Smooth muscle cell (in vitro differentiated cells): ENCODE measurements around the gene PTPRT. TPM values are rescaled to one million over a fixed set of nuclear protein-coding genes. Genes with fewer than 3 reads are reported as not detected.

ENCODE experiments used
- DNase-seq: peaks from one replicate; lab custom pipeline; 2025; ENCODE audit not compliant: unreplicated experiment; lab: John Stamatoyannopoulos, UW
- H2AFZ ChIP-seq: fragments of 200-600 bp; sonication (generic); 2 replicates; pipeline ENCODE4 v1.6.0; 2016; ENCODE audit warnings: antibody characterized with exemption, low read depth, mild to moderate bottlenecking
- H3F3A ChIP-seq: fragments of 200-600 bp; sonication (generic); 2 replicates; pipeline ENCODE4 v1.6.0; 2017; ENCODE audit warnings: antibody characterized with exemption, low read depth
- H3K27ac ChIP-seq: fragments of 200-600 bp; sonication (generic); 2 replicates; pipeline ENCODE4 v1.5.1; 2016; ENCODE audit warnings: low read depth, mild to moderate bottlenecking
- H3K27me3 ChIP-seq: fragments of 200-600 bp; sonication (generic); 2 replicates; pipeline ENCODE4 v1.6.1; 2016; ENCODE audit warnings: low read depth, mild to moderate bottlenecking
- H3K36me3 ChIP-seq: fragments of 200-600 bp; sonication (generic); 2 replicates; pipeline ENCODE4 v1.5.1; 2016; ENCODE audit warnings: low read depth
- H3K4me1 ChIP-seq: fragments of 200-600 bp; sonication (generic); 2 replicates; pipeline ENCODE4 v1.5.1; 2016; ENCODE audit warnings: low read depth
- H3K4me2 ChIP-seq: fragments of 200-600 bp; sonication (generic); 2 replicates; pipeline ENCODE4 v1.6.0; 2016; ENCODE audit warnings: mild to moderate bottlenecking
- H3K4me3 ChIP-seq: fragments of 200-600 bp; sonication (generic); 2 replicates; pipeline ENCODE4 v1.5.1; 2016; ENCODE audit warnings: mild to moderate bottlenecking
- H3K79me2 ChIP-seq: fragments of 200-600 bp; sonication (generic); 2 replicates; pipeline ENCODE4 v1.6.0; 2016; ENCODE audit warnings: low read depth, mild to moderate bottlenecking
- H3K9ac ChIP-seq: fragments of 200-600 bp; sonication (generic); 2 replicates; pipeline ENCODE4 v1.6.0; 2016; ENCODE audit warnings: low read depth
- H3K9me3 ChIP-seq: fragments of 200-600 bp; sonication (generic); replicated peaks from 2 replicates; pipeline ENCODE4 v1.5.1; 2016; ENCODE audit warnings: low read depth
- H4K20me1 ChIP-seq: fragments of 200-600 bp; sonication (generic); 2 replicates; pipeline ENCODE4 v1.6.0; 2016; ENCODE audit warnings: low read depth
- WGBS: methylation state at CpG from one replicate; pipeline ENCODE4 v1.1.7; 2016; ENCODE audit warnings: low lambda C conversion rate; 5-methylcytosine and 5-hydroxymethylcytosine counted together
- polyA plus RNA-seq: library from polyadenylated mRNA; unstranded; fragments of >200 nt; fragmentation: Nextera tagmentation; extraction: Ambion mirVana; gene quantifications from 2 replicates; pipeline ENCODE4 v1.2.1, GENCODE V29; 2016
- total RNA-seq: library from RNA; depleted of rRNA; stranded (reverse); fragments of >200 nt; gene quantifications from 2 replicates; pipeline ENCODE4 v1.2.3, GENCODE V29; 2014
- TF ChIP-seq, protein P1 (sequence below): fragments of 200-600 bp; sonication (generic); IDR thresholded peaks from 2 replicates; pipeline ENCODE4 v1.5.1; 2017; ENCODE audit warnings: borderline replicate concordance, mild to moderate bottlenecking, antibody characterized with exemption; ENCODE audit not compliant: insufficient read depth, poor library complexity, severe bottlenecking

Gene PTPRT
- total and polyA plus RNA-seq, 2 experiments from 2014 or later: 0.99 to 2.1 TPM

GRCh38 chr20:42873259-42873658, 316.4 kb downstream of the PTPRT start:
- TF ChIP-seq, protein P1, sequence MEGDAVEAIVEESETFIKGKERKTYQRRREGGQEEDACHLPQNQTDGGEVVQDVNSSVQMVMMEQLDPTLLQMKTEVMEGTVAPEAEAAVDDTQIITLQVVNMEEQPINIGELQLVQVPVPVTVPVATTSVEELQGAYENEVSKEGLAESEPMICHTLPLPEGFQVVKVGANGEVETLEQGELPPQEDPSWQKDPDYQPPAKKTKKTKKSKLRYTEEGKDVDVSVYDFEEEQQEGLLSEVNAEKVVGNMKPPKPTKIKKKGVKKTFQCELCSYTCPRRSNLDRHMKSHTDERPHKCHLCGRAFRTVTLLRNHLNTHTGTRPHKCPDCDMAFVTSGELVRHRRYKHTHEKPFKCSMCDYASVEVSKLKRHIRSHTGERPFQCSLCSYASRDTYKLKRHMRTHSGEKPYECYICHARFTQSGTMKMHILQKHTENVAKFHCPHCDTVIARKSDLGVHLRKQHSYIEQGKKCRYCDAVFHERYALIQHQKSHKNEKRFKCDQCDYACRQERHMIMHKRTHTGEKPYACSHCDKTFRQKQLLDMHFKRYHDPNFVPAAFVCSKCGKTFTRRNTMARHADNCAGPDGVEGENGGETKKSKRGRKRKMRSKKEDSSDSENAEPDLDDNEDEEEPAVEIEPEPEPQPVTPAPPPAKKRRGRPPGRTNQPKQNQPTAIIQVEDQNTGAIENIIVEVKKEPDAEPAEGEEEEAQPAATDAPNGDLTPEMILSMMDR: no peak
- Histone ChIP-seq H3F3A (no peaks in the 10 kb centered on the region), H4K20me1 (no peaks in the 10 kb centered on the region), H3K9me3 (no peaks in the 10 kb centered on the region), H3K4me2 (no peak overlapping the region), H3K27ac (no peak overlapping the region), H3K4me3 (no peak overlapping the region), H3K4me1 (no peaks in the 10 kb centered on the region), H3K36me3 (no peaks in the 10 kb centered on the region), H3K27me3 (no peaks in the 10 kb centered on the region), H3K9ac (no peak overlapping the region), H2AFZ (no peak overlapping the region), H3K79me2 (no peaks in the 10 kb centered on the region)
- no peak for DNase-seq
- 89% methylated on average over 3 of the region's 3 CpGs for WGBS

DNA sequence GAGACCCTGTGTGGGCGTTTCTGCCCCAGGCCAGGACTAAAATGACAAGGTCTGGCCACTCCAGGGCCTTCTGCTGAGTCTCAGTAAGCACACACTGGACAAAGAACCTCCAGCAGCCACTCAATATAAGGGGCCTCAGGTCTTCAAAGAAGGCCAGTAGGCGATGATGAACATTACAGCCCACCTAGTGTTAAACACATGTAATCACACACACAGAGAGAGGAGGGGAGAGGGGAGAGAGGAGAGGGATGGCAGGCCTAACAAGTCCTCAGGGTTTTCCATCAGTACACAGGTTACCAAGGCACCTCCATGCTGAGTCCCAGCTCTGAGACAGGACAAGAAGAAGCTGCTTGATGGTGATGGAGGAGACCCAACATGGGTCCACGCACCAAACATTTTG, 325.6 kb downstream of the PTPRT start:
- Histone ChIP-seq H3K27ac (no peak overlapping the region), H3K4me1 (no peaks in the 10 kb centered on the region), H3K4me2 (no peak overlapping the region), H3K9ac (no peak overlapping the region), H3F3A (no peaks in the 10 kb centered on the region), H3K4me3 (no peak overlapping the region), H3K27me3 (no peaks in the 10 kb centered on the region), H4K20me1 (no peaks in the 10 kb centered on the region), H3K9me3 (no peaks in the 10 kb centered on the region), H2AFZ (no peak overlapping the region), H3K36me3 (no peaks in the 10 kb centered on the region), H3K79me2 (no peaks in the 10 kb centered on the region)
- no peak for DNase-seq
- TF ChIP-seq, protein P1: no peak
- 84% methylated on average over 3 of the region's 3 CpGs for WGBS

GRCh38 chr20:42862446-42862845, 327.3 kb downstream of the PTPRT start:
- no peaks in the 10 kb centered on the region for H3K79me2 ChIP-seq
- H3K4me1 ChIP-seq: no peaks in the 10 kb centered on the region
- no peak overlapping the region for H2AFZ ChIP-seq
- no peak overlapping the region for H3K4me3 ChIP-seq
- TF ChIP-seq, protein P1: no peak
- no peak for DNase-seq
- 83% methylated on average over 5 of the region's 5 CpGs for WGBS
- H3K9ac ChIP-seq: no peak overlapping the region
- no peaks in the 10 kb centered on the region for H3K9me3 ChIP-seq
- H4K20me1 ChIP-seq: no peaks in the 10 kb centered on the region
- no peaks in the 10 kb centered on the region for H3F3A ChIP-seq
- H3K27ac ChIP-seq: no peak overlapping the region
- H3K4me2 ChIP-seq: no peak overlapping the region
- H3K27me3 ChIP-seq: no peaks in the 10 kb centered on the region
- H3K36me3 ChIP-seq: no peaks in the 10 kb centered on the region

DNA sequence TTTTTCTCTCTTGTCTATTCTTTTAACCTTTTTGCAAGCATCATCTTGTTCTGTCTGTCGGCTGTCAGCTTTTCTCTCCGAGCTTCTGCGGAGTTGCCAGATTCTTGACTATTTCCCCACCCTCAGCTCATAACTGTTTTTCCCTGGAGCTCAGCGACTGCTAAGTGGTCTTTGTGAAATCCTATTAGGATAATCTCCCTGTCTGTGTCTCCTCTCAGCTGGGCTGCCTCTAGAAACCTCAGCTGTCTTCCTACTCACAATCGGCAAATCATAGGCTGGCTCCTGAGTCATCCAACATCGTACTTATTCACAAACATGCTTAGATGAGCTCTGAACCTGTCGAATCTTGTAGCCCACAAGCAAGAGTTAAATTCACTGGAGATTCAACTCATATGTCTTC, 332.3 kb downstream of the PTPRT start:
- Histone ChIP-seq H4K20me1 (no peaks in the 10 kb centered on the region), H3K9ac (no peak overlapping the region), H3F3A (no peaks in the 10 kb centered on the region), H3K9me3 (no peaks in the 10 kb centered on the region), H3K36me3 (no peaks in the 10 kb centered on the region), H3K4me2 (peak overlapping the region; percentile 70), H2AFZ (peak overlapping the region; percentile 11), H3K27ac (peak overlapping the region; percentile 59), H3K27me3 (no peaks in the 10 kb centered on the region), H3K79me2 (no peaks in the 10 kb centered on the region), H3K4me3 (no peak overlapping the region), H3K4me1 (no peaks in the 10 kb centered on the region)
- no peak for DNase-seq
- WGBS: 17% methylated on average over 7 of the region's 7 CpGs
- TF ChIP-seq, protein P1: no peak
